Measurements from ENCODE around the gene PSME2.

PSME2 gene

GRCh38 chr14:24149302-24149969 is 3.0 kb upstream of the PSME2 start:
- H3K36me3 ChIP-seq: peaks cover 59% of the 10 kb centered on the region

GRCh38 chr14:24147761-24148428 is 1.5 kb upstream of the PSME2 start:
- TF ChIP-seq CTCF (IDR thresholded peaks at IDR 0.05; ENCODE audit: low read depth, low read length): no peak
- H3K27ac ChIP-seq: peak overlapping the region; percentile 72
- H3K36me3 ChIP-seq: peaks cover 60% of the 10 kb centered on the region
- no peak for DNase-seq
- no peaks in the 10 kb centered on the region for H3K27me3 ChIP-seq (ENCODE audit: insufficient read depth, low read depth, severe bottlenecking)
- H3K4me3 ChIP-seq (ENCODE audit: low read depth, low read length): peak overlapping the region; percentile 83
- H3K9me3 ChIP-seq (ENCODE audit: severe bottlenecking): no peaks in the 10 kb centered on the region

More at GRCh38 chr14:24149302-24149969, 3.0 kb upstream of the PSME2 start:
- Histone ChIP-seq H3K27me3 (ENCODE audit: insufficient read depth, low read depth, severe bottlenecking) (no peaks in the 10 kb centered on the region), H3K4me3 (ENCODE audit: low read depth, low read length) (no peak overlapping the region), H3K9me3 (ENCODE audit: severe bottlenecking) (no peaks in the 10 kb centered on the region), H3K27ac (no peak overlapping the region)
- TF ChIP-seq CTCF (IDR thresholded peaks at IDR 0.05; ENCODE audit: low read depth, low read length): no peak
- no peak for DNase-seq

GRCh38 chr14:24146978-24147760 is 759 bp upstream of the PSME2 start, which contains the start of gene RNF31:
TSS of gene RNF31 (plus strand) at chr14:24147498. CDS start at chr14:24147699, 201 bp downstream.
- Histone ChIP-seq H3K27ac (peak within 1 kb of the TSS; percentile 76), H3K36me3 (peaks cover 53% of the 10 kb centered on the region)

GRCh38 chr14:24145690-24146452 is 539 bp downstream of the PSME2 start:
- Histone ChIP-seq H3K27ac (peak overlapping the region; percentile 76), H3K27me3 (ENCODE audit: insufficient read depth, low read depth, severe bottlenecking) (no peaks in the 10 kb centered on the region), H3K9me3 (ENCODE audit: severe bottlenecking) (no peaks in the 10 kb centered on the region), H3K36me3 (peaks cover 40% of the 10 kb centered on the region), H3K4me3 (ENCODE audit: low read depth, low read length) (peak overlapping the region; percentile 60)
- DNase-seq: no peak
- no peak for TF ChIP-seq CTCF (IDR thresholded peaks at IDR 0.05; ENCODE audit: low read depth, low read length)

More at GRCh38 chr14:24146978-24147760, 759 bp upstream of the PSME2 start, which contains the start of gene RNF31:
- no peak for TF ChIP-seq CTCF (IDR thresholded peaks at IDR 0.05; ENCODE audit: low read depth, low read length)
- Histone ChIP-seq H3K9me3 (ENCODE audit: severe bottlenecking) (no peaks in the 10 kb centered on the region), H3K4me3 (ENCODE audit: low read depth, low read length) (peak within 1 kb of the TSS; percentile 83), H3K27me3 (ENCODE audit: insufficient read depth, low read depth, severe bottlenecking) (no peaks in the 10 kb centered on the region)
- peak; percentile 98 for DNase-seq

- H3K4me3 ChIP-seq (ENCODE audit: low read depth, low read length): no peak overlapping the region
- peaks cover 35% of the 10 kb centered on the region for H3K36me3 ChIP-seq
- H3K9me3 ChIP-seq (ENCODE audit: severe bottlenecking): no peaks in the 10 kb centered on the region
- no peak for DNase-seq
- H3K27me3 ChIP-seq (ENCODE audit: insufficient read depth, low read depth, severe bottlenecking): no peaks in the 10 kb centered on the region
- no peak overlapping the region for H3K27ac ChIP-seq
- TF ChIP-seq CTCF (IDR thresholded peaks at IDR 0.05; ENCODE audit: low read depth, low read length): no peak
These were observed 1.2 kb downstream of the PSME2 start for GRCh38 chr14:24145219-24145618.

All from WERI-Rb-1 (cell line).